Measurements from ENCODE around the gene SPTBN5.

Gene SPTBN5

GRCh38 chr15:41817781-41818180 lies 76.1 kb downstream of the SPTBN5 start:
- H3K4me3 ChIP-seq (ENCODE audit: low read length) = no peak overlapping the region
- no peak for DNase-seq (ENCODE audit: low read depth, low spot score)

DNA sequence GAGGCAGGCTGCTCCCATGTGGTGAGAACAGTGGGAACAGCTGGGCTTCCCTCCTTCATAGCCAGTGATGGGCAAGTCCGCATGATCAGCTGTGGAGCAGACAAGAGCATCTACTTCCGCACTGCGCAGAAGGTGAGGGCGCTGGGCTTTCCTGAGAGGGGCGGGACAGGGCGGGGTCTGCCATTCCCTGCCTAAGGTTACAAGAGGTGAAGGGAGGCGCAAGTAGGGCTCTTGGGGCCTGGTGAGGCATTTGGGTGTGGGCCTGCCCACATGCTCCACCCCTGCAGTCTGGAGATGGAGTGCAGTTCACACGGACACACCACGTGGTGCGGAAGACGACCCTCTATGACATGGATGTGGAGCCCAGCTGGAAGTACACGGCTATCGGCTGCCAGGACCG lies 76.5 kb downstream of the SPTBN5 start:
- no peak overlapping the region for H3K4me3 ChIP-seq (ENCODE audit: low read length)

GRCh38 chr15:41816788-41817187 lies 77.1 kb downstream of the SPTBN5 start:
- no peak for DNase-seq (ENCODE audit: low read depth, low spot score)
- H3K4me3 ChIP-seq (ENCODE audit: low read length) = no peak overlapping the region

More for the DNA sequence above, 76.5 kb downstream of the SPTBN5 start:
- no peak for DNase-seq (ENCODE audit: low read depth, low spot score)

- DNase-seq (ENCODE audit: low read depth, low spot score) = no peak
- H3K4me3 ChIP-seq (ENCODE audit: low read length) = no peak overlapping the region
Observed at GRCh38 chr15:41814534-41814933, 79.3 kb downstream of the SPTBN5 start.

- no peak overlapping the region for H3K4me3 ChIP-seq (ENCODE audit: low read length)
- no peak for DNase-seq (ENCODE audit: low read depth, low spot score)
Observed at GRCh38 chr15:41813426-41813825, 80.4 kb downstream of the SPTBN5 start.

DNA sequence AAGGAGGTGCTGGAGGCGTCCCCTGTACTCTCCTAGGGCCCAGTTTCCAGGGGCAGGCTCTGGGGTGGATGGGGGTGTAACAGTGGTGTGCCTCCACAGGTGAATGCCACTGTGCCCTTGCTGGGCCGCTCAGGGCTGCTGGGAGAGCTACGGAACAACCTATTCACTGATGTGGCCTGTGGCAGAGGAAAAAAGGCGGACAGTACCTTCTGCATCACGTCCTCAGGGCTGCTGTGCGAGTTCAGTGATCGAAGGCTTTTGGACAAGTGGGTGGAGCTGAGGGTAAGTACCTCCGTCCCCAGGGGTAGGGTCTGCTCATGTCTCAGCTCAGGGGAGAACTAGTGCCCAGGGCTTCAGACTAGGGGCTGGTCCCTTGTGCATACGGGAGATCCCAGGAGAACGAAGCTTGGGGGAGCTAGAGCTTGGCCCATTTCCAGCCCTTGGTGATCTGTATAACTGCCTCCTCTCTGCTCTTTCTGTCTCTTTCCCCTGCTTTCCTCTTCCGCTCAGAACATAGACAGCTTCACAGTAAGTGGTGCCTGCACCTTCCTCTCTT lies 81.0 kb downstream of the SPTBN5 start:
- no peak for DNase-seq (ENCODE audit: low read depth, low spot score)
- H3K4me3 ChIP-seq (ENCODE audit: low read length) = no peak overlapping the region

GRCh38 chr15:41811432-41812195 lies 82.2 kb downstream of the SPTBN5 start:
- H3K4me3 ChIP-seq (ENCODE audit: low read length) = no peak overlapping the region
- peak; percentile 65 for DNase-seq (ENCODE audit: low read depth, low spot score)

DNA sequence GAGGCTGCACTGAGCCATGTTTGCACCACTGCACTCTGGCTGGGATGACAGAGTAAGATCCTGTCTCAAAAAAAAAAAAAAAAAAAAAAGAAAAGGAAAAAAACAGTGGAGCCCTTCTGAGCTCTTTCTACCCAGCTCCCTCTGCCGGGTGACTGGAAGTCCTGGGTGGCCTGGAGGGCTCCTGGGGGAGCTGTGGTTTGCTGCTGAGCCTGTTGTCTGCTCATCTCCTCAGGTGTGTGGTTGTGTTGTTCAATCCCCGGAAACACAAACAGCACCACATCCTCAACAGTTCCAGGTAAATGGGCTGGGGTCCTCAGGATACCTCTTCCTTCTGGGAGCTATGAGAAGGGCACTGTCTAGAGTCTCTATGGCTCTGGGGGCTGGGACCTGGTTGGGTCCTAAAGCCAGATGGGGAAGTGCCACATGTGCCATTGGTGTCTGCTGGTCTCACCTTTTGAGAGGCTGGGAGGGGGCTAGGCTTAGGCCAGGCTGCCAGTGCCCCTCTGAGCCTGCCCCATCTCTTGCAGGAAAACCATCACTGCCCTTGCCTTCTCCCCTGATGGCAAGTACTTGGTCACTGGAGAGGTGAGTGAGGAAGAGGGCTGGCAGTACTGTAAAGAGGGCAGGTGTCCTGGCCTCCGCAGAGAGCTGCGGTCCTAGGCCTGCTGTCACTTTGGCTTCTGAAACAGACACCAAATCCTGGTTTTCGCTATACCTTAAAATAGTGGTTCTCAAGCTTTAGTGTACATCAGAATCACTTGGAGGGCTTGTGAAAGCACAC lies 83.0 kb downstream of the SPTBN5 start:
- no peak for DNase-seq (ENCODE audit: low read depth, low spot score)
- H3K4me3 ChIP-seq (ENCODE audit: low read length) = no peak overlapping the region

DNA sequence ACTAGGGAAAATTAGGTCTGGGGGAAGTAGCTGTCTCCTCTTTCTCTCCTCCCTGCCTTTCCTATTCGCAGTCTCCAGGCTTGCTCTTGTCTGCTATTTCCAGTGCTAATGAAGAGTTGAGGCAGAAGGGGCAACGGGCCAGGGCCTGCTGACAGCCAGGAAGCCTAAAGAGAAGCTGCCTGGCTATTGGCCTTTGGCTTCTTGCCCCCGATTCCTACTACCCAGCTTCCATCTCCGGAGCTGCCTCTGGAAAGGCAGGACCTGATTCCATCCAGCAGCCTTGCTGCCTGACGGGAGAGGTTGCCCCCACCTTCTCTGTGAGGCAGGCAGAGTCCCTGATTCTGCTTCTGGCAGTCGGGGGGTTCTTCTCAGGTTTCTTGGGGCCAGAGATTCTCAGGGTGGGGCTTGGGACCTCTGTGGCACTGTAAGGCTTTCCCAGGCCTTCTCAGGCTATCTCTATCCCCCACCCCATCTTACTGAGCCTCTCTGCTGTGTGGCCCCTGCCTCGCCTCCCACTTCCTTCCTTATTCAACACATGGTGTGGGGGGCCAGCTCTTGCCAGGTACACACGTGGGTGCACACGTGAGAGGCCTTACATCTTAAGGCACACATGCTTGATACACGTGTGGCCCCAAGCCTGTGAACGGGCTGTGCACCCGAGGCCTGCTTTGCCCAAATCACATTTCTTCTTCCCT lies 84.2 kb downstream of the SPTBN5 start:
- no peak for DNase-seq (ENCODE audit: low read depth, low spot score)
- no peak overlapping the region for H3K4me3 ChIP-seq (ENCODE audit: low read length)

GRCh38 chr15:41809121-41809520 lies 84.7 kb downstream of the SPTBN5 start:
- H3K4me3 ChIP-seq (ENCODE audit: low read length) = no peak overlapping the region
- no peak for DNase-seq (ENCODE audit: low read depth, low spot score)

DNA sequence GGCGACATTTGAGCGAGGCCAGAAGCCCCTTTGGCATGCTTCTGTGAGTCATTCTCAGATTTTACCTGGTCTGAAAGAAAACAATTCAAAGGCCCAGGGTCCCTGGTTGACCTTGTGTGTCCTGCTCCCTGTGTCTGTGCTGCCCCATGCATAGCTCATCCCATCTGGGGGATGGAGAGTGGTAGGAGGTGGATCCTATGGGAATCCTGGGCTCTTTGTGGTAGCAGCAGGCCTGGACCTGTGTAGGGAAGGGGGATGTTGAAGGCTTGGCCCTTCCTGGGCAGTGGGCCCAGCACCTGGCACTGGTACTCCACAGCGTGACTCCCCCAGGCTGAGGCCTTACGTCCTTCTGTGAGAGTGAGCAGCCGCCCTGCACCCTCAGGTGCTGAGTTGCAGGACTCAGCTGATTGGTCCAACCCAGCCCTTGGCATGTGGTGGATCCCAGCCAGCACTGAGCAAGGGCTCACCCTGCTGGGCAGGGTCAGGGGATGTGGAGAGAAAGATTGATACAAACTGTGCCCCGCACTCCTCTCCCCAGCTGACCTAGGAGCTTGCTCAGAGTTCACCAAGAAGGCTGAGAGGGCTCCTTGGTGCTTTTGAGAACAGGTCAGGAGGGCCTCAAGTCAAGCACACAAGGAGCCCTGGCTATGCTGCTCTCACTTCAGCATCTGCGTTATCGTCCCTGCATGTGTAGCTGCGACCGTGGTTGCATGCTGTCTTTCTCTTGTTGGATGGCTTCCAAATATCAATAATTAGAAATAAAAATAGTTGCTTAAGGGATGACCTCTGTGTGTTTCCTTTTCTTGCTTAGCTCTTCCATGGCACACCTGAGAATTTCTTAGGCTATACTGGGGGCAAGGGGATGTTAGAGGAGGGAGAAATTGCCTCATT lies 87.3 kb downstream of the SPTBN5 start:
- no peak for DNase-seq (ENCODE audit: low read depth, low spot score)
- no peak overlapping the region for H3K4me3 ChIP-seq (ENCODE audit: low read length)

DNA sequence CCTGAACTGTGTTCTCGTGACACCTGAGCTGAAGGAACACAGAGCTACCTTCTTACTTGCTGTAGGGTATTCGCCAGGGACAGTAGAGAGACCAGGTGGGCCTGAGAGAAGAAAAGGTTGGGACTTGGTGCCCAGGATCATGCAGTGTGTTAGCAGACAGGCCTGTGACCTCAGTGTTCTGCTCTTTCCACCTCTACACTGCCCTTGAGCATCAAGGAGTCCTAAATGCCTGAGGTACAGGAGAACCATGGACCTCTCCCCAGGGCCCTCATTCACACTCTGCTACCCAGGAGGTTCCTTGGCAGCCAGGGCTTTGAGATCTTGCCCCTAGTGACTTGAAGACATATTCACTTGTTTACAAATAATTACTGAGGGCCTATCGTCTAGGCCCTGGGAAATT lies 88.1 kb downstream of the SPTBN5 start:
- no peak for DNase-seq (ENCODE audit: low read depth, low spot score)
- no peak overlapping the region for H3K4me3 ChIP-seq (ENCODE audit: low read length)

DNA sequence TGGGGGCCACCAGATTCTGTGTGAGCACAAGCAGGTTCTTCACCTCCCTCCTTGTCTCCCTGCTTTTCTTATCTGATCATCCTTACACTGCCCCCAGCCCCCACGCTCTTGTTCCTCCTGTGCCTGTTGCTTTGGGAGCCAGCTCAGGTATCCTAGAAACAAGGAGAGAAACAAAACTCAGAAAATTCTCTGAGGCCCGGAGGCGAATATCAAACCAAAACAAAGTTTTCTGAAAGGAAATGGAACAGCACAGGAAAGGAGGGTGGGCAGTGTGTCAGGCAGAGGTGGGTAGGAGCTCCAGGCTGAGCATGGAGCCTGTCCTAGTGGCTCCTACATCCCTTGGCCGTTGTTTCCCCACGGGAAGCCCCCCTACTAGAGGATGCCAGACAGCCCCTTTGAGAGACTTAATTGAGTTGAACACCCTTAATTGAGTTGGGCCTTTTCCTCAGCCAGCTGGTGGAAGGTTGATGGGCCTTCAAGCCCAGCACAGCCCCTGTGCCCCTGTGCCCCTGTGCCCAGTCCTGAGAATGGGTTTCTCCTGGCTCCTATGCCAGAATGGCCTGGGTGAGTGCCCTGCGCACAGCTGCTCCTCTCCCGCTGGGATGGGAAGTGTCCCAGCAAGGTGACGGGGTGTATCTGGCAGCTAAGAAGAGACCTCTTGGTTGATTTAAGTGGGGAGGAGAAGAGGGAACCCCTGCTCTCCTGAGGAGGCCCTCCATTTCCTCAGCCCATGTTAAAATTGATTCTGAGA lies 88.8 kb downstream of the SPTBN5 start:
- no peak for DNase-seq (ENCODE audit: low read depth, low spot score)
- H3K4me3 ChIP-seq (ENCODE audit: low read length) = no peak overlapping the region

GRCh38 chr15:41804361-41804760 lies 89.5 kb downstream of the SPTBN5 start:
- no peak overlapping the region for H3K4me3 ChIP-seq (ENCODE audit: low read length)
- no peak for DNase-seq (ENCODE audit: low read depth, low spot score)

DNA sequence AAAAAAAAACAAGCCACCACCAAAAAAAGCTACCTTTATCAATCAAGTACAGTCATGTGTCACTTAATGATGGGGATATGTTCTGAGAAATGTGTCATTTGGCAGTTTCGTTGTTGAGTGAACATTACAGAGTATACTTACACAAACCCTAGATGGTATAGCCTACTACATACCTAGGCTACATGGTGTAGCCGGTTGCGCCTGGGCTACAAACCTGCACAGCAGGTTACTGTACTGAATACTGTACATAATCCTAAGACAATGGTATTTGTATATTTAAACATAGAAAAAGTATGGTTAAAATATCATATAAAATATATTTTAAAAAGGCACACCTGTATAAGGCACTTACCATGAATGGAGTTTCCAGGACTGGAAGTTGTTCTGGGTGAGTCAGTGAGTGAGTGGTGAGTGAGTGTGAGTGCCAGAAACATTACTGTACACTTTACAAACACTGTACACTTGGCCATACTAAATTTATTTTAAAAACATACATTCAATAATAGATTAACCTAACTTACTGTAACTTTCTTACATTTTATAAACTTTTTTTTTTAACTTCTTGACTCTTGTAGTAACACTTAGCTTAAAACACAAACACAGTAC lies 91.9 kb downstream of the SPTBN5 start:
- no peak for DNase-seq (ENCODE audit: low read depth, low spot score)
- H3K4me3 ChIP-seq (ENCODE audit: low read length) = no peak overlapping the region

GRCh38 chr15:41801185-41801584 lies 92.7 kb downstream of the SPTBN5 start:
- DNase-seq (ENCODE audit: low read depth, low spot score) = no peak
- H3K4me3 ChIP-seq (ENCODE audit: low read length) = no peak overlapping the region

DNA sequence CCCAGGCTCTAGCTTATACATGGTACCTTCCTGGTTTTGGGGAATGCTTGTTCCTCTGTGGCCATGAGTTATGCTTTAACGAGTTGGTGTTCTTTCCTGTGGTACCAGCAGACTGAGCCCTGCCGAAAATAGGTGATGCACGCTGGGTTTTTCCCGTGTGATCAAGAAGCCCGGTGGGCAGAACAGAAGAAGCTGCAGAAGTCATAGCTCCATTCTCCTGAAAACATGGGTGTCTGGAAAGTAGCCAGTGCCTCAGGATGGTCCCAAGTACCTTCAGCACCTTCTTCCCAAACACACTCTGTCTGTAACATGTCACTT lies 94.4 kb downstream of the SPTBN5 start:
- DNase-seq (ENCODE audit: low read depth, low spot score) = no peak
- no peak overlapping the region for H3K4me3 ChIP-seq (ENCODE audit: low read length)

All from Jurkat, Clone E6-1 (cell line).